Pons (tissue), 1 donor: ENCODE measurements around the gene TMC7.

Experiments used
- DNase-seq: peaks from one replicate; pipeline ENCODE4 v3.0.0-alpha.2; 2016; ENCODE audit warnings: low spot score

TMC7 gene

DNA sequence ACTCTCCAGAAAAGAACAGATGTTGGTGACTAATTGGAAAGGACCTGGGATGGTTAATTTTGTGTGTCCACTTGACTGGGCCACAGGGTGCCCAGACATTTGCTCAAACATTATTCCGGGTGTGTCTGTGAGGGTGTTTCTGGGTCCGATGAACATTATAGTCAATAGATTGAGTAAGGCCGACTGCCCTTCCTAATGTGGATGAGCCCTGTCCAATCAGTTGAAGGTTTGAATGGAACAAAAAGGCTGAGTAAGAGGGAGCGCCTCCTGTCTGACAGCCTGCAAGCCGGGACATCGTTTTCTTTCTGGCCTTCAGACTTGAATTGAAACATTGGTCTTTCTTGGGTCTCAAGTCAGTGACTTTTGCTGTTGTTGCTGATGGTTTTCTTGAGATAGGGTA lies 107.2 kb downstream of the TMC7 start:
- DNase-seq = no peak

DNA sequence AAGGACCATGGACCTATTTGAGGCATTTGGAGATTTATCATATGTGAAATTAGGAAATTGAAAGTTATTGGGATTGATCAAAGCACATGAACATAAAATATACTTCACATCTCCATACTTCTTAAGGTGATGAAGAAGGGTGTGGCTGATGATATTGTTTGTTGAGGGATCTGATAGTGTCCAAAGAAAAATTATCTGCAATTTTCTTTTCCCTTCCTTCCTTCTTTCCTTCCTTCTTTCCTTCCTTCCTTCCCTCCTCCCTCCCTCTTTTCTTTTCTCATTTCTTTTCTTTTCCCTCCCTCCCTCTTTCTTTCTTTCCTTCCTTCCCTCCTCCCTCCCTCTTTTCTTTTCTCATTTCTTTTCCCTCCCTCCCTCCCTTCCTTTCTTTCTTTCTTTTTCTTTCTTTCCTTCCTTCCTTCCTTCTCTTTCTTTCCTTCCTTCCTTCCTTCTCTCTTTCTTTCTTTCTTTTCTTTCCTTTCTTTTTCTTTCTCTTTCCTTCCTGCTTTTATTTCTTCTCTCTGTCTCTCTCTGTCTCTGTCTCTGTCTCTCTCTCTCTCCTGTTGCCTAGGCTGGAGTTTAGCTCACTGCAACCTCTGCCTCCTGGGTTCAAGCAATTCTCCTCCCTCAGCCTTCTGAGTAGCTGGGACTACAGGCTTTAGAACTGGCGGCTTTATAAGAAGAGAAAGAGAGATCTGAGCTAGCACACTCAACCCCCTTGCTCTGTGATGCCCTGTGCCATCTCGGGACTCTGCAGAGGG lies 109.1 kb downstream of the TMC7 start:
- DNase-seq = no peak

DNA sequence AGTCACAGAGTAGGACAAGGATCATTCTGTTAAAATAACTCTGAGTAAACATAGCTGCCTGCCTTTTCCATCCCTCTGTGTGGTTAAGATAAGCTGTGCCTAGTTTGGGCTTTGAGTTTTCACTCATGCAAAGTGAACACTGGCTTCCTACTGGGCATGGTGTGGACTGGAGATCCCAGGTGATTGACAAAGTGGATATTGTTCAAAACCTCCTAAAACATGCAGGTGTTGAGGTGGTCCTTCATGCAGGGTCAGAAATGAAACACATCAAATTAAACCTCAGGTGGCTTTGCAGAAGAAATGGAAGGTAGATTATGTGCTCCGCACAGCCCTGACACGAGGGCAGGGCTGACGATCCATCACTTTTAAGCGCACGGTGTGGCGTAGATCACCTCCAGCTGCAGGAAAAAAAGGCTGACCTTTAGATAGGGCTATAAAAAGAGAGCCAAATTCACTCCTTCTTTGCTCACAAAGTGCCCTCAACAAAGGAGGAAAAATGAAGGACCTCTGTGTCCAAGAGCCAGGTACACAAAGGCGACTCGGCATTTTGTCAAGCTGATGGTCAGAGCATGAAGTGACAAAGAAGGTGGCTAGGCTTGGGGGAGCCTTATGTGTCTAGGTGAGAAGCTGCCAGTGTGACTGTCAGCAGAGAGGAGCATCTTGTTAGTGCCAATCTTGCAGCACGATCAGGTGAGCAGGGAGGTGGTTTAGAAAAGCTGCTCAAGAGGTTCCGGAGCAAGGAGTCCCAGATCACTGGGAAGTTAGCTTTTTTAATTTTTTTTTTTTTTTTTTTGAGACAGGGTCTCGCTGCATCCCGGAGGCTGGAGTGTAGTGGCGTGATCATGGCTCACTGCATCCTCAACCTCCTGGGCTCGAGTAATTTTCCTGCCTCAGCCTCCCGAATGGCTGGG lies 110.2 kb downstream of the TMC7 start:
- no peak for DNase-seq

- no peak for DNase-seq
These were observed 111.0 kb downstream of the TMC7 start for GRCh38 chr16:19094542-19095365.

GRCh38 chr16:19095654-19096053 lies 111.9 kb downstream of the TMC7 start:
- DNase-seq = no peak

DNA sequence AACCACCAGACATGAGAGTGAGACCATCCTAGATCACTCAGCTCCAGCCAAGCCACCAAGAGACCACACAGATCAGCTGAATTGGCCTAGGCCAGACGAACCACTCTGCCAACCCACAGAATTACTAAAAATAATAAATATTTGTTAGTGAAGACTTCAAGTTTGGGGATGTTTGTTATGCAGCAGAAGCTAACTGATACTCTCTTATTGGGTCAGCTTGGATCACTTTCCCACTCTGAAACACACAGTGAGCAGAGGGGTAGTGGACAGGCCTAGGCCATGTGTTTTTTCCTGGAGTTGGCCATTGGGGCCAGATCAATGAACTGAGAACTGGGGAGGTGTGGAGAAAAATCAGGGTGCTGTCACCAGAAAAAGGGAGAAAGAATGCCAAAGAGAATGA lies 114.4 kb downstream of the TMC7 start:
- no peak for DNase-seq

GRCh38 chr16:19102187-19102872 lies 118.6 kb downstream of the TMC7 start:
- no peak for DNase-seq

DNA sequence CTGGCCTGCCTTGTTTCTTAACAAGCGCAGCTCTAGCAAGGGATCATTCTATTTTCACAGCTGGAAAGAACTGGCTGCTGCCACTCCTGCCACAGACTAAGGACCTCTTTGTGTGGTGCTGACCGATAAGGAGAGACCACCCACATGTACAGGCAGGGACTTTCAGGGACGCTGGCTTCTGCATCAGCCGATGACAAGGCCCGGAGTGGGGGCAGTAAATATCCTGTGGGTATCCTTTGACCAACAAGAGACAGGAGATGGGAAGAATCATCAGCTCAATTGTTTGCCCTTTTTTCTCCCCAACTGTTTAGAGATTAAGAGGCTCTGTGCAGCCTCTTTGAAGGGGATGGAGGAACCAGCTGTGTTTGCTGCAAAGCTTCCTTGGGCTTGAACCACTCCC lies 120.9 kb downstream of the TMC7 start:
- no peak for DNase-seq

DNA sequence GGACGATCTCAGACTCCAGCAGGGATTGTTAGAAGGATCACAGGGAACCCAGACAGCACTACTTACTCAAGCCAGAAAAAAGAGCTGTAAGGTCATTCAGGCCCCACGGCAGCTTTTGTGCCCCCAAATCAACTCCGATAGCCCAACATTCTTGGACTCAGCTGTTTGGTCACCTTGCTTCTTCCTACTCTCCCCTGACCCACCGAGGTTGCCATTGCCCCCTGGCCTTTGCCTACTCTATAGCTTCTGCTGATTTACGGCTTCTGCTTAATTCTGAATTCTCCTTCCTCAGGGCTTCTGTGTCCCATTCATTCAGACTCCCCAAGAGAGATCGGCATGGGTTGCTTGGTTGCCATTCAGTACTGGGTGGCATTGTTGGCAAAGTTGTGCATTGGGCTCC lies 121.4 kb downstream of the TMC7 start:
- DNase-seq = no peak

- DNase-seq = no peak
These were observed 122.3 kb downstream of the TMC7 start for GRCh38 chr16:19105891-19106624.

- DNase-seq = no peak
These were observed 122.9 kb downstream of the TMC7 start for GRCh38 chr16:19106625-19107020.

DNA sequence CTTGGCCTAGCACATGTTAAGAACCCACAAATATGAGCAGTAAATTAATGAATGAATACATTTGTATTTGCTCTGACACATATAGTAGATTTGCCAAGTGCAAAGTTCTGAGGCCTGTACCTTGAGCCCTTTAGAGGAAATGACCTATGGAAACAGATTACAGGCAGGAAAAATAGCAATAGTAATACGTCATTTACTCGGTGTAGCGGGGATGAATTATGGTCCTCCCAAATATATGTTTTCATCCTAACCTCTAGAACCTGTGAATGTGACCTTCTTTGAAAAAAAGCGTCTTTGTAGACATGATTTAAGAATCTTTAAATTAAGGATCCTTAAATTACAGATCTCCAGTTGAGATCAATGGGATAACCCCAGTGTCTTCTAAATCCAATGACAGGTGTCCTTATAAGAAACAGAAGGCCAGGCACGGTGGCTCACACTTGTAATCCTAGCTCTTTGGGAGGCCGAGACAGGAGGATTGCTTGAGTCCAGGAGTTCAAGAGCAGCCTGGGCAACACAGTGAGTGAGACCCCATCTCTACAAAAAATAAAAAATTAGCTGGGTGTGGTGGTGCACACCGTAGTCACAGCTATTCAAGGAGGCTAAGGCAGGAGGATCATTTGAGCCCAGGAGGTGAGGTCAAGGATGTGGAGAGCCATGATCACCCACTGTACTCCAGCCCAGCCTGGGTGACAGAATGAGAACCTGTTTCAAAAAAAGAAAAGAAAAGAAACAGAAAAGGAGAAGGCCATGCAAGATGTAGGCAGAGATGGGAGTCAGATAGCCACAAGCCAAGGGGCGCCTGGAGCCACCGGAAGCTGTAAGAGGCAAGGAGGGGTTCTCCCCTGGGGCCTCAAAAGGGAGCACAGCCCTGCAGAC lies 124.9 kb downstream of the TMC7 start:
- DNase-seq = no peak

- DNase-seq = no peak
These were observed 125.5 kb downstream of the TMC7 start for GRCh38 chr16:19109288-19109664.

DNA sequence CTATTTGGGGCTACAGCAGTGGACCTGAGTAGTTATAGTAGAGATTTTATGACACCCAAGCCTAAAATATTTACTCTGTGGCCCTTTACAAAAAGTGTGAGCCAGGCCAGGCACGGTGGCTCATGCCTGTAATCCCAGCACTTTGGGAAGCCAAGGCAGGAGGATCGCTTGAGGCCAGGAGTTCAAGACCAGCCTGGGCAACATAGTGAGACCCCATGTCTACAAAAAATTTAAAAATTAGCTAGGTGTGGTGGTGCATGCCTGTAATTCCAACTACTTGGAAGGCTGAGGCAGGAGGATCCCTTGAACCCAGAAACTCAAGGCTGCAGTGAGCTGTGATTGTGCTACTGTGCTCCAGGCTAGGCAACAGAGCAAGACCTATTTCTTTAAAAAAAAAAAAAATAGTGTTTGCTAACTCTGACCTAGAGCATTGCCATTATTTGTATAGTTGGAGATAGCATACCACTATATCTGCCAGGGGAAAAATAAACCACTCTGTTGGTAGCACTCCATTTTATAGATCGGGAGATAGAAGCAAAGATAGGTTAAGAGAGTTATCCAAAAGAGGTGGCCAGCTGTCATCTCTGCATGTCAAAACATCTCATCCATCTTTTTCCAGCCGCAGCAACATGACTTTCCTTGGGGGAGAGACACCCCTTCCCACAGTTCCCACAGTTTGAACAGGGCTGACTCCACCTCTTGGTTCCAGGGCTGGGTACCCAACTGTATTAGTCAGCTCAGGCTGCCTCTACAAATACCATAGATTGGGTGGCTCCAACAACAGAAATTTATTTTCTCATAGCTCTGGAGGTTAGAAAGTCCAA lies 127.0 kb downstream of the TMC7 start:
- DNase-seq = no peak

DNA sequence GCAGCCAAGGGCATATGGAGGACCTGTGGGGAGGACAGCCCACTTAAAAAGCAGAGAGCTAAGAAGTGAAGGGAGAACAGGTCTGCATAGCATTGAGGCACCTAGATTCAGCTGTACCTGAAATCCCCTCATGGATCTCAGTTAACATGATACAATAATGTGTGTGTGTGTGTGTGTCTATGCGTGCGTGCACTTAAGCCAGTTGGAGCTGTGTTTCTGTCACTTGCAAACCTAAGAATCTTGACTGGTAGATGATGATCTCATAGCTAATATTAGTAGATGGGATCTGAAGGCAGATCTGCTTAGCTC lies 128.3 kb downstream of the TMC7 start:
- DNase-seq = no peak
